ENCODE measurements around the gene RAI14. TPM values are rescaled to one million over a fixed set of nuclear protein-coding genes. Genes with fewer than 3 reads are reported as not detected.
"Not testable (repeated sequence)": the region's sequence is repeated elsewhere in the genome, so short reads cannot be mapped to it uniquely, and the experiment has no call there.

The RAI14 gene
- total RNA-seq, 1 donor from 2014 or later: 30.7 TPM

DNA sequence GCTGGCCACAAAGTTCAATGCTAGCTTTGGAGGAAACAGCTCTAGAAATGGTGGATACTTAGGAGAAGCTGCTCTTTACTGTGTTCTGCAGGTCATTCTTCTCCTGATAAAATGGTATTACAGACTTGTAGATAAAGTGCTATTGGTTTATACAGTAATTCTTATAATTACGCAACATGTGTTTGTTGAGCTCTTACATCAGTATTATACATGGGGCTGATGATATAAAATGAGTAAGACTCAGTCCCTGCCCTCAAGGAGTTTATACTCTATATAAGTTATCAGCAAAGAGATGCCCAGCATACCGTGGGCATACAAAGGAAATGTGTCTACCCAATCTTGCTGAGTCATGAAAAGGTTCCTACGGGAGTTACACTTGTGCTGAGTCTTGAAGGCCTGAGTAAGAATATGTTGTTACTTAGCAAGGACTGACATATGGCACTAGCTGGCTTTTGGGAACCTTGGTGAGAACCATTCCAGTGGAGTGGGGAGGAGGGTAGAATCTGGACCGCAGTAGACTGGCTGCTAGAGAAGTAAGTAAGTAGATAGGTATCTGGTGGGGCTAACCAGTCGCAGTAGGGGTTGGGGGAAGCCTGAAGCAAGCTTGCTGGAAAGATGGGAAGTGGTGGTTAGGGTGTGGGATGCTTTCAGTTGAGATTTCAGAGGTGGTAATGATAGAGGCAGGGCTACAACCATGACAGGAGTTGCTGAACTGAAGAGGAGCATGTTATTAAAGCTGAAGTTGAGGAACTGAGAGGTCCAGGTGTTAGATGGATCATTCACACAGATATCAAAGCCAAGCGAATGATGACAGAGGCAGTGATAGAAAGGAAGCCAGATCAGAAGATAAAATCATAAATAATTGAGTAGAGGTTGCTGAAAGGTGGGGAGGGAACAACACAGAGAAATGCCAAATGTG, 171.7 kb downstream of the RAI14 start:
- H3K9me3 ChIP-seq: no peaks in the 10 kb centered on the region
- H3K36me3 ChIP-seq: peaks cover 0 to 43% of the 10 kb centered on the region in 2 donors
- TF ChIP-seq CTCF (IDR thresholded peaks at IDR 0.05) (no peak), POLR2A (IDR thresholded peaks at IDR 0.05) (no peak)
- H3K27ac ChIP-seq: no peak overlapping the region
- intact Hi-C loops (cut with DNase I): no loop called here
- no peak for DNase-seq (ENCODE audit: extremely low spot score in 2 of 2)
- H3K27me3 ChIP-seq: no peaks in the 10 kb centered on the region
- no peaks in the 10 kb centered on the region for H3K4me1 ChIP-seq
- no peak overlapping the region for H3K4me3 ChIP-seq

- H3K9me3 ChIP-seq; H3K4me1 ChIP-seq; DNase-seq (ENCODE audit: extremely low spot score in 2 of 2); H3K4me3 ChIP-seq; H3K27ac ChIP-seq; intact Hi-C loops (cut with DNase I); H3K27me3 ChIP-seq: not testable (repeated sequence)
- H3K36me3 ChIP-seq: peaks cover 0 to 25% of the 10 kb centered on the region in 2 donors
Measured at GRCh38 chr5:34830827-34831226, 174.7 kb downstream of the RAI14 start.

GRCh38 chr5:34831303-34831702, 175.2 kb downstream of the RAI14 start:
- Histone ChIP-seq H3K27ac (no peak overlapping the region), H3K27me3 (no peaks in the 10 kb centered on the region), H3K9me3 (no peaks in the 10 kb centered on the region), H3K36me3 (peaks cover 0 to 25% of the 10 kb centered on the region in 2 donors), H3K4me3 (no peak overlapping the region), H3K4me1 (peaks cover 8% of the 10 kb centered on the region)
- intact Hi-C loops (cut with DNase I): no loop called here
- DNase-seq (ENCODE audit: extremely low spot score in 2 of 2): no peak
- TF ChIP-seq POLR2A (IDR thresholded peaks at IDR 0.05): no peak
- no peak for TF ChIP-seq CTCF (IDR thresholded peaks at IDR 0.05)
- TF ChIP-seq POLR2AphosphoS5 (IDR thresholded peaks at IDR 0.05; ENCODE audit: insufficient read depth in 1 of 2, low read depth in 1 of 2): no peak

DNA sequence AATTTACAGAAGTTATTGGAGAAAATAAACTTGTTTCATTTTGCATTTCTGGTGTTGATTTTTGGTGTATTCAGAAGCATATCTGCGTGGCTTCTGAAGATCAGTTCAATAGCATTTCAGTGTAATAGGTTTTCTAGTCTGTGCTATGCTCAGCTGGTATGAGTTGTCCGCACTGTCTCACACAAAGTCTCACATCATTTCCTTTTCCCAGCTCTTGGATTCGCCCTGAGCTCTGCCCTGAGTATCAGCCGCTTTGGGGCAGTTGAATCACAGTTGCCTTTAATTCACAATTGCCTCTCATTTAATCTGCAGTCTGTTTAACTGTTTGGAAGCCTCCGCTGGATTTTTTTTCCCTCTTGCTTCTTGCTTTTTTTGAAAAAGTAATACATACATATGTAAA, 176.4 kb downstream of the RAI14 start:
- Histone ChIP-seq H3K27me3 (no peaks in the 10 kb centered on the region), H3K4me3 (no peak overlapping the region), H3K9me3 (no peaks in the 10 kb centered on the region), H3K4me1 (peaks cover 8% of the 10 kb centered on the region), H3K27ac (no peak overlapping the region), H3K36me3 (peaks cover 0 to 15% of the 10 kb centered on the region in 2 donors)
- no peak for DNase-seq (ENCODE audit: extremely low spot score in 2 of 2)
- TF ChIP-seq POLR2A (IDR thresholded peaks at IDR 0.05) (no peak), CTCF (IDR thresholded peaks at IDR 0.05) (no peak), POLR2AphosphoS5 (IDR thresholded peaks at IDR 0.05; ENCODE audit: insufficient read depth in 1 of 2, low read depth in 1 of 2) (no peak)
- intact Hi-C loops (cut with DNase I): no loop called here

GRCh38 chr5:34833090-34833489, 177.0 kb downstream of the RAI14 start:
- intact Hi-C loops (cut with DNase I): no loop called here
- Histone ChIP-seq H3K27me3 (no peaks in the 10 kb centered on the region), H3K4me3 (no peak overlapping the region), H3K27ac (no peak overlapping the region), H3K4me1 (peaks cover 8% of the 10 kb centered on the region), H3K9me3 (no peaks in the 10 kb centered on the region), H3K36me3 (peaks cover 0 to 11% of the 10 kb centered on the region in 2 donors)
- DNase-seq (ENCODE audit: extremely low spot score in 2 of 2): no peak
- TF ChIP-seq POLR2A (IDR thresholded peaks at IDR 0.05) (no peak), CTCF (IDR thresholded peaks at IDR 0.05) (no peak)

Measured in vagina (tissue), 2 donors.